K562 (cell line): Measurements from ENCODE around the gene AUNIP. TPM values are rescaled to one million over a fixed set of nuclear protein-coding genes. Genes with fewer than 3 reads are reported as not detected.

ENCODE experiments used
- ATAC-seq: fragments of 200-7000 bp; cut with Tn5 transposase; 3 replicates; pipeline ENCODE4 v1.9.1; 2020; ENCODE audit warnings: moderate library complexity
- BruUV-seq: library from RNA; stranded (reverse); fragments of 400-500 nt; replicated peaks from 2 replicates; lab custom pipeline; 2021; lab: Mats Ljungman, UMichigan
- CTCF ChIA-PET: fragments of 300-600 bp; formaldehyde crosslinking; extraction: SDS; loops from one replicate; lab custom pipeline; 2021; ENCODE audit warnings: low intra/inter-chr PET ratio; lab: Yijun Ruan, JAX
- POLR2A ChIA-PET: fragments of 300-600, 350-650 bp; sonication (Branson Sonifier 250); formaldehyde crosslinking; extraction: SDS; loops from one replicate; lab custom pipeline; 2021; ENCODE audit warnings: antibody characterized with exemption, inconsistent platforms; lab: Yijun Ruan, JAX
- DNase-seq, 4 experiments: peaks; one replicate each; pipeline versions ENCODE4 v3.0.0 to v3.0.0-alpha.2; 2011 to 2018; ENCODE audit warnings: low spot score in 3 of 4, mixed read lengths in 3 of 4; ENCODE audit errors: extremely low read depth in 1 of 4
- FAIRE-seq: peaks from 2 replicates; lab custom pipeline; 2011; peaks lifted over from hg19 to GRCh38; lab: Jason Lieb, UNC
- H2AFZ ChIP-seq: 2 replicates; pipeline ENCODE4 v1.6.0; 2011; ENCODE audit warnings: low read depth, low read length, control low read depth, inconsistent platforms
- H3K27ac ChIP-seq: fragments of 200-600 bp; 3 replicates; pipeline ENCODE4 v1.8.0; 2011; ENCODE audit warnings: low read depth, mild to moderate bottlenecking, control low read depth, inconsistent platforms, low read length, moderate library complexity, mixed read lengths; ENCODE audit errors: extremely low read depth
- H3K27me3 ChIP-seq, 2 experiments: fragments of 300-600 bp in 1 of 2; 2 replicates in 1 of 2; 3 replicates in 1 of 2; pipeline versions ENCODE4 v1.6.0 to v1.8.0; 2011; ENCODE audit warnings: inconsistent platforms in 2 of 2, low read length in 2 of 2, mild to moderate bottlenecking in 1 of 2, mixed read lengths in 1 of 2, moderate library complexity in 1 of 2; ENCODE audit not compliant: control insufficient read depth in 2 of 2, insufficient read depth in 2 of 2
- H3K36me3 ChIP-seq: fragments of 300-600 bp; 3 replicates; pipeline ENCODE4 v1.8.0; 2011; ENCODE audit warnings: mild to moderate bottlenecking, low read length, inconsistent platforms; ENCODE audit not compliant: control insufficient read depth, insufficient read depth
- H3K4me1 ChIP-seq, 2 experiments: fragments of 200-600 bp in 1 of 2; replicated peaks in 1 of 2; 2 replicates in 1 of 2; 3 replicates in 1 of 2; pipeline versions ENCODE4 v1.5.1 to v1.8.0; 2011; ENCODE audit warnings: inconsistent platforms in 2 of 2, low read length in 2 of 2, mild to moderate bottlenecking in 1 of 2, mixed read lengths in 1 of 2, moderate library complexity in 1 of 2; ENCODE audit not compliant: control insufficient read depth in 2 of 2, insufficient read depth in 2 of 2
- H3K4me2 ChIP-seq: 2 replicates; pipeline ENCODE4 v1.6.1; 2011; ENCODE audit warnings: low read length, control low read depth, inconsistent platforms, mixed read lengths; ENCODE audit not compliant: insufficient read depth
- H3K4me3 ChIP-seq: fragments of 200-600 bp; sonication (generic), shearing (Covaris generic); 2 replicates; pipeline ENCODE4 v1.5.1; 2016; ENCODE audit warnings: control low read depth, inconsistent platforms
- H3K79me2 ChIP-seq: fragments of 200-600 bp; 3 replicates; pipeline ENCODE4 v1.8.0; 2011; ENCODE audit warnings: low read length, inconsistent platforms; ENCODE audit not compliant: control insufficient read depth, insufficient read depth
- H3K9ac ChIP-seq, 2 experiments: 2 replicates each; pipeline versions ENCODE4 v1.6.0 to v1.6.1; 2011; ENCODE audit warnings: low read depth in 2 of 2, low read length in 2 of 2, control low read depth in 1 of 2, inconsistent platforms in 1 of 2, mild to moderate bottlenecking in 1 of 2, mixed read lengths in 1 of 2; ENCODE audit not compliant: insufficient read depth in 1 of 2
- H3K9me1 ChIP-seq: one replicate; pipeline ENCODE4 v1.6.0; 2011; ENCODE audit warnings: inconsistent platforms, mild to moderate bottlenecking, low read length, moderate library complexity; ENCODE audit not compliant: control insufficient read depth, insufficient read depth
- H3K9me3 ChIP-seq: replicated peaks from 2 replicates; pipeline ENCODE4 v1.5.1; 2011; ENCODE audit warnings: low read depth, low read length, inconsistent platforms; ENCODE audit not compliant: control insufficient read depth, insufficient read depth
- H4K20me1 ChIP-seq: replicated peaks from 2 replicates; pipeline ENCODE4 v1.6.1; 2011; ENCODE audit warnings: low read length, inconsistent platforms, mixed read lengths; ENCODE audit not compliant: control insufficient read depth, insufficient read depth
- ELF1 ChIP-seq: fragments of 200-800 bp; sonication (Bioruptor generic); IDR thresholded peaks from 2 replicates; pipeline ENCODE4 v1.6.1; 2016; ENCODE audit warnings: missing genetic modification characterization, missing compliant biosample characterization
- ETS2 ChIP-seq: IDR thresholded peaks from 2 replicates; pipeline ENCODE4 v1.6.1; 2016; ENCODE audit warnings: borderline replicate concordance, missing genetic modification characterization, mild to moderate bottlenecking, moderate library complexity, missing compliant biosample characterization; ENCODE audit not compliant: poor library complexity, severe bottlenecking
- GABPA ChIP-seq: fragments of 200-800 bp; sonication (Bioruptor generic); conservative IDR thresholded peaks from 2 replicates; pipeline ENCODE4 v1.6.1; 2016; ENCODE audit warnings: low read depth, missing genetic modification characterization, missing compliant biosample characterization
- GATAD2A ChIP-seq: fragments of 450-650 bp; IDR thresholded peaks from 2 replicates; pipeline ENCODE4 v1.6.1; 2017
- LCOR ChIP-seq: sonication (generic); formaldehyde crosslinking; IDR thresholded peaks from 2 replicates; pipeline ENCODE4 v1.8.0; 2022; ENCODE audit warnings: mild to moderate bottlenecking, missing genetic modification reagents
- MAZ ChIP-seq, 2 experiments: fragments of 450-650 bp in 1 of 2; sonication (generic) in 1 of 2; formaldehyde crosslinking; IDR thresholded peaks in 1 of 2; conservative IDR thresholded peaks in 1 of 2; 2 replicates each; pipeline versions ENCODE4 v1.4.0 to v1.5.0; 2020; ENCODE audit warnings: mild to moderate bottlenecking in 1 of 2, missing genetic modification reagents in 1 of 2
- MCM3 ChIP-seq: fragments of 450-650 bp; IDR thresholded peaks from 2 replicates; pipeline ENCODE4 v1.6.1; 2016
- RBBP5 ChIP-seq: fragments of 200-600 bp; sonication (generic); IDR thresholded peaks from 2 replicates; pipeline ENCODE4 v1.6.1; 2012; ENCODE audit warnings: borderline replicate concordance, mild to moderate bottlenecking, low read length, control low read depth, inconsistent platforms; ENCODE audit not compliant: insufficient read depth, poor library complexity, severe bottlenecking
- TAF15 ChIP-seq: fragments of 200-400 bp; formaldehyde crosslinking; IDR thresholded peaks from 2 replicates; pipeline ENCODE4 v1.6.1; 2017; ENCODE audit warnings: mild to moderate bottlenecking, low read depth, low read length, moderate library complexity
- ZBTB7A ChIP-seq: IDR thresholded peaks from 2 replicates; pipeline ENCODE4 v1.6.1; 2011; ENCODE audit warnings: low read depth, mild to moderate bottlenecking, low read length, moderate library complexity, borderline replicate concordance; ENCODE audit not compliant: control insufficient read depth
- ZFX ChIP-seq: sonication (generic); formaldehyde crosslinking; IDR thresholded peaks from 2 replicates; pipeline ENCODE4 v1.8.0; 2022; ENCODE audit warnings: mild to moderate bottlenecking, missing genetic modification reagents, moderate library complexity
- ZSCAN29 ChIP-seq: fragments of 450-650 bp; IDR thresholded peaks from 2 replicates; pipeline ENCODE4 v1.6.1; 2017
- WGBS: fragments of 100-300 bp; shearing (Covaris generic); methylation state at CpG from one replicate; pipeline ENCODE4 v1.1.6; 2016; ENCODE audit warnings: low coverage, mixed read lengths; ENCODE audit not compliant: insufficient coverage; ENCODE audit errors: missing lambda C conversion rate; 5-methylcytosine and 5-hydroxymethylcytosine counted together
- in situ Hi-C: fragments of 300-500 bp; cut with MboI; formaldehyde crosslinking; loops from 4 replicates; pipeline ENCODE4 v1.15.0; 2018; ENCODE audit warnings: inconsistent platforms, mixed read lengths
- intact Hi-C: fragments of 100-400 bp; cut with micrococcal nuclease; formaldehyde crosslinking; loops from 2 replicates; pipeline ENCODE4 v1.14.2; 2022
- polyA plus RNA-seq, 8 experiments: library from polyadenylated mRNA; depleted of rRNA in 4 of 8; stranded (reverse) in 5 of 8; unstranded in 3 of 8; fragments of >200 nt; fragmentation: Nextera tagmentation in 2 of 8; fragmentation: Illumina TruSeq in 1 of 8; extraction: Ambion mirVana in 2 of 8; extraction: Trizol in 1 of 8; gene quantifications; 2 replicates each; pipeline versions ENCODE4 v1.2.1 to v1.2.3, GENCODE V29; 2011 to 2014; ENCODE audit warnings: inconsistent platforms in 1 of 8, missing spikeins in 1 of 8
- total RNA-seq, 7 experiments: library from RNA; depleted of rRNA in 6 of 7; stranded (reverse); fragments of >200 nt in 6 of 7; fragmentation: Illumina TruSeq in 2 of 7; extraction: Trizol in 2 of 7; gene quantifications; 2 replicates each; pipeline versions ENCODE4 v1.2.1 to v1.2.3, GENCODE V29; 2011 to 2021; ENCODE audit warnings: low replicate concordance in 1 of 7
- TF ChIP-seq, protein P1 (sequence below), 2 experiments: IDR thresholded peaks; 2 replicates each; pipeline ENCODE4 v1.6.1; 2011; ENCODE audit warnings: borderline replicate concordance in 1 of 2, control low read depth in 1 of 2, low read depth in 1 of 2, low read length in 1 of 2, mild to moderate bottlenecking in 1 of 2, mixed read lengths in 1 of 2, moderate library complexity in 1 of 2; ENCODE audit not compliant: insufficient read depth in 1 of 2, insufficient read length in 1 of 2, poor library complexity in 1 of 2, severe bottlenecking in 1 of 2; ENCODE audit errors: extremely low read depth in 1 of 2
- TF ChIP-seq, protein P2 (sequence below), 3 experiments: fragments of 200-800 bp in 1 of 3; fragments of 250-450 bp in 1 of 3; fragments of 450-650 bp in 1 of 3; sonication (Bioruptor Pico) in 1 of 3; sonication (Bioruptor generic) in 1 of 3; formaldehyde crosslinking in 1 of 3; IDR thresholded peaks; 2 replicates each; pipeline versions ENCODE4 v1.6.1 to v1.8.0; 2016 to 2022; ENCODE audit warnings: mild to moderate bottlenecking in 2 of 3, missing genetic modification characterization in 2 of 3, missing compliant biosample characterization in 1 of 3, moderate library complexity in 1 of 3

The AUNIP gene
- total and polyA plus RNA-seq, 9 of the 15 experiments (the other 6 are each of a cell fraction or from before 2014, with no cell fraction given): 12.1 to 53.8 (median 47.1) TPM

DNA sequence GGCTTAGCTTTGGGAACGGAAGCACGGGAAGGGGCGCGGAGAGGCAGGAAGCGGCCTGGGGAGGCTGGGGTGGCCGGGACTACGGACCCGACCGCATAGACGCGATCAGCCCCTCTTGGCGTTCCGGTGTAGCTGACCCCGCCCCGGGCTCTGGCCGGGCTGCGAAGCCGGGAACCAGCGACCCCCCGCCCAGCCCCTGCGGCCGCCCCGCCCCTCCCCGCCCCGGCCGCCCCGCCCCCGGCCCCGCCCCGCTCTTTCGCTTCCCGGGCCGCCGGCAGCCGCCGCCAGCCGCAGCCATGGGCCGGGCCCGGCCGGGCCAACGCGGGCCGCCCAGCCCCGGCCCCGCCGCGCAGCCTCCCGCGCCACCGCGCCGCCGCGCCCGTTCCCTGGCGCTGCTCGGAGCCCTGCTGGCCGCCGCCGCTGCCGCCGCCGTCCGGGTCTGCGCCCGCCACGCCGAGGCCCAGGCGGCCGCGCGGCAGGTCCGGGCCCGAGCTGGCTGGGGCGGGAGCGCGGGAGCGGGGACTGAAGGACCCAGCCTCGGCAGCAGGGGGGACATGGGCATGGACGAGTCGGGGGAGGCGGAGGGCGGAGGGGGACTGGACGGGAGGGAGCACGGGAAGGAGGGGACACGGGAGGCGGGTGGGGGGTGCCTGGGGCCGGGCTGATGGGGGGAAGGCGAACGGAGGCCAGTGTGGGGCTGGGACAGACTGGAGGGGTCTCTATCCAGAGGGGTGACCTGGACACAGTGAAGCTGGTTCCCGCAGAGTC, 59.1 kb downstream of the AUNIP start, which contains the start of gene SELENON:
SELENON (plus strand) TSS at position 259 of the 768 bp plus-strand sequence; CDS start at position 297, 38 bp downstream.
- Histone ChIP-seq H3K9me3 (no peaks in the 10 kb centered on the region), H3K9me1 (no peaks in the 10 kb centered on the region), H3K79me2 (no peaks in the 10 kb centered on the region), H3K4me3 (peak within 1 kb of the TSS; percentile 48), H3K9ac (peak within 1 kb of the TSS; percentile 51 to 90; a peak in 3 of 4 replicates), H3K4me2 (peak within 1 kb of the TSS; percentile 83), H4K20me1 (no peaks in the 10 kb centered on the region), H3K36me3 (no peaks in the 10 kb centered on the region), H3K4me1 (peaks cover 15 to 20% of the 10 kb centered on the region in 2 experiments; a peak in 4 of 5 replicates), H2AFZ (peak within 1 kb of the TSS; percentile 94), H3K27ac (0 out of 3 replicates have a peak within 1 kb of the TSS, but pooled peaks have one; percentile 31), H3K27me3 (peaks cover 7 to 18% of the 10 kb centered on the region in 2 experiments)
- FAIRE-seq: no peak
- ChIA-PET CTCF (interaction anchor here (0.5 to 0.9 kb wide), 2 partner anchors 23 to 103 kb away, joined by 3 read pairs; no protein-coding TSS in a partner anchor), POLR2A (interaction anchor here (0.5 to 1.0 kb wide), 6 partner anchors 12 to 1358 kb away, joined by 3 to 6 read pairs (median 3); no protein-coding TSS in a partner anchor)
- 4% methylated on average over 25 of the region's 91 CpGs for WGBS
- BruUV-seq: no TSS peak
- intact Hi-C loops (loop anchor here (5.0 to 10.0 kb wide), 3 partner anchors 55 to 258 kb away; partner anchors contain the start of gene LDLRAP1), in situ Hi-C loops (loop anchor here (5.0 kb wide), 1 partner anchor 188 kb away; no protein-coding TSS in a partner anchor)
- peak; percentile 72 for ATAC-seq
- DNase-seq: peak; percentile 51 to 96 (median 92)
- TF ChIP-seq LCOR (CRISPR knock-in tag) (0 out of 2 replicates have a peak, but pooled peaks have one; percentile 4), ETS2 (no peak), ZBTB7A (peak; percentile 35; the same call in 1 of the 2 replicates), MAZ (CRISPR knock-in tag; conservative IDR thresholded peaks at IDR 0.05 in 1 of 2, IDR thresholded peaks at IDR 0.05 in 1 of 2) (0 out of 4 replicates have a peak, but pooled peaks of 1 of the 2 experiments have one; percentile 41), TAF15 (no peak), MCM3 (no peak), ZSCAN29 (peak; percentile 98), ELF1 (0 out of 2 replicates have a peak, but pooled peaks have one; percentile 17), RBBP5 (peak; percentile 8), GATAD2A (0 out of 2 replicates have a peak, but pooled peaks have one; percentile 33), GABPA (tag) (peak; percentile 69), ZFX (peak; percentile 82)
- TF ChIP-seq, protein P1, sequence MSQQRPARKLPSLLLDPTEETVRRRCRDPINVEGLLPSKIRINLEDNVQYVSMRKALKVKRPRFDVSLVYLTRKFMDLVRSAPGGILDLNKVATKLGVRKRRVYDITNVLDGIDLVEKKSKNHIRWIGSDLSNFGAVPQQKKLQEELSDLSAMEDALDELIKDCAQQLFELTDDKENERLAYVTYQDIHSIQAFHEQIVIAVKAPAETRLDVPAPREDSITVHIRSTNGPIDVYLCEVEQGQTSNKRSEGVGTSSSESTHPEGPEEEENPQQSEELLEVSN (IDR thresholded peaks at IDR 0.05; ENCODE audit: borderline replicate concordance in 1 of 2, extremely low read depth in 1 of 2, insufficient read depth in 1 of 2, insufficient read length in 1 of 2, low read depth in 1 of 2, low read length in 1 of 2, poor library complexity in 1 of 2, severe bottlenecking in 1 of 2): peak in 1 of 2 experiments; percentile 83
- TF ChIP-seq, protein P2, sequence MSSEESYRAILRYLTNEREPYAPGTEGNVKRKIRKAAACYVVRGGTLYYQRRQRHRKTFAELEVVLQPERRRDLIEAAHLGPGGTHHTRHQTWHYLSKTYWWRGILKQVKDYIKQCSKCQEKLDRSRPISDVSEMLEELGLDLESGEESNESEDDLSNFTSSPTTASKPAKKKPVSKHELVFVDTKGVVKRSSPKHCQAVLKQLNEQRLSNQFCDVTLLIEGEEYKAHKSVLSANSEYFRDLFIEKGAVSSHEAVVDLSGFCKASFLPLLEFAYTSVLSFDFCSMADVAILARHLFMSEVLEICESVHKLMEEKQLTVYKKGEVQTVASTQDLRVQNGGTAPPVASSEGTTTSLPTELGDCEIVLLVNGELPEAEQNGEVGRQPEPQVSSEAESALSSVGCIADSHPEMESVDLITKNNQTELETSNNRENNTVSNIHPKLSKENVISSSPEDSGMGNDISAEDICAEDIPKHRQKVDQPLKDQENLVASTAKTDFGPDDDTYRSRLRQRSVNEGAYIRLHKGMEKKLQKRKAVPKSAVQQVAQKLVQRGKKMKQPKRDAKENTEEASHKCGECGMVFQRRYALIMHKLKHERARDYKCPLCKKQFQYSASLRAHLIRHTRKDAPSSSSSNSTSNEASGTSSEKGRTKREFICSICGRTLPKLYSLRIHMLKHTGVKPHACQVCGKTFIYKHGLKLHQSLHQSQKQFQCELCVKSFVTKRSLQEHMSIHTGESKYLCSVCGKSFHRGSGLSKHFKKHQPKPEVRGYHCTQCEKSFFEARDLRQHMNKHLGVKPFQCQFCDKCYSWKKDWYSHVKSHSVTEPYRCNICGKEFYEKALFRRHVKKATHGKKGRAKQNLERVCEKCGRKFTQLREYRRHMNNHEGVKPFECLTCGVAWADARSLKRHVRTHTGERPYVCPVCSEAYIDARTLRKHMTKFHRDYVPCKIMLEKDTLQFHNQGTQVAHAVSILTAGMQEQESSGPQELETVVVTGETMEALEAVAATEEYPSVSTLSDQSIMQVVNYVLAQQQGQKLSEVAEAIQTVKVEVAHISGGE (CRISPR knock-in tag; IDR thresholded peaks at IDR 0.05): peak in 1 of 3 experiments; percentile 69; a peak in 2 of 6 replicates
